Fibroblast of lung (primary cell): ENCODE results near the gene SAT2. TPM values are rescaled to one million over a fixed set of nuclear protein-coding genes. Genes with fewer than 3 reads are reported as not detected.

ENCODE experiments used
- DNase-seq, 2 donors: peaks; one replicate each; pipeline versions ENCODE4 v3.0.0 to v3.0.0-alpha.2; 2010; ENCODE audit warnings: low read depth in 2 of 2
- H2AFZ ChIP-seq: 2 replicates; pipeline ENCODE4 v1.5.1; 2012; ENCODE audit warnings: low read length, control low read depth, inconsistent platforms
- H3K27ac ChIP-seq: 2 replicates; pipeline ENCODE4 v1.5.1; 2011; ENCODE audit warnings: low read length, control low read depth; ENCODE audit not compliant: insufficient read depth
- H3K27me3 ChIP-seq: 2 replicates; pipeline ENCODE4 v1.5.1; 2011; ENCODE audit warnings: mild to moderate bottlenecking, low read length; ENCODE audit not compliant: control insufficient read depth, insufficient read depth
- H3K36me3 ChIP-seq: 2 replicates; pipeline ENCODE4 v1.5.1; 2011; ENCODE audit warnings: low read length; ENCODE audit not compliant: control insufficient read depth, insufficient read depth
- H3K4me1 ChIP-seq: 2 replicates; pipeline ENCODE4 v1.5.1; 2011; ENCODE audit warnings: low read length; ENCODE audit not compliant: control insufficient read depth, insufficient read depth; ENCODE audit errors: extremely low read depth
- H3K4me2 ChIP-seq: 2 replicates; pipeline ENCODE4 v1.5.1; 2011; ENCODE audit warnings: low read length, control low read depth; ENCODE audit not compliant: insufficient read depth; ENCODE audit errors: extremely low read depth
- H3K4me3 ChIP-seq, 4 experiments: fragments of 200-600 bp in 1 of 4; sonication (generic) in 1 of 4; replicated peaks in 1 of 4; 2 replicates each; pipeline ENCODE4 v1.5.1; 2011 to 2016; ENCODE audit warnings: low read length in 4 of 4, low read depth in 3 of 4, mild to moderate bottlenecking in 3 of 4, control low read depth in 2 of 4, inconsistent platforms in 1 of 4, mixed read lengths in 1 of 4; ENCODE audit not compliant: insufficient read depth in 1 of 4; ENCODE audit errors: control extremely low read depth in 1 of 4
- H3K79me2 ChIP-seq: 2 replicates; pipeline ENCODE4 v1.5.1; 2012; ENCODE audit warnings: mild to moderate bottlenecking, low read length, inconsistent platforms; ENCODE audit not compliant: control insufficient read depth, insufficient read depth
- H3K9ac ChIP-seq: 2 replicates; pipeline ENCODE4 v1.5.1; 2011; ENCODE audit warnings: mild to moderate bottlenecking, low read length, control low read depth; ENCODE audit not compliant: insufficient read depth
- H3K9me3 ChIP-seq: 2 replicates; pipeline ENCODE4 v1.5.1; 2012; ENCODE audit warnings: low read depth, low read length; ENCODE audit not compliant: control insufficient read depth, insufficient read depth
- H4K20me1 ChIP-seq: 2 replicates; pipeline ENCODE4 v1.5.1; 2011; ENCODE audit warnings: low read length; ENCODE audit not compliant: control insufficient read depth, insufficient read depth; ENCODE audit errors: extremely low read depth
- EZH2 ChIP-seq: IDR thresholded peaks from 2 replicates; pipeline ENCODE4 v1.5.1; 2012; ENCODE audit warnings: low read length, control low read depth, mild to moderate bottlenecking; ENCODE audit errors: missing control alignments
- polyA plus RNA-seq, 2 donors: library from polyadenylated mRNA; depleted of rRNA in 1 of 2; stranded (reverse) in 1 of 2; unstranded in 1 of 2; fragments of >200 nt; gene quantifications; 2 replicates each; pipeline ENCODE4 v1.2.1, GENCODE V29; 2011 to 2012; ENCODE audit warnings: missing spikeins in 1 of 2
- total RNA-seq: library from RNA; depleted of rRNA; stranded (reverse); fragments of >200 nt; gene quantifications from 2 replicates; pipeline ENCODE4 v1.2.1, GENCODE V29; 2014
- TF ChIP-seq, protein P1 (sequence below), 2 donors: IDR thresholded peaks in 1 of 2; conservative IDR thresholded peaks in 1 of 2; 1 replicate in 1 of 2; 2 replicates in 1 of 2; pipeline ENCODE4 v1.5.1; 2011 to 2012; ENCODE audit warnings: low read length in 2 of 2, control low read depth in 1 of 2, inconsistent platforms in 1 of 2, low read depth in 1 of 2, mild to moderate bottlenecking in 1 of 2

SAT2 gene
- total and polyA plus RNA-seq, 2 donors (not counting 1 experiment from before 2014, with no cell fraction given) = 48.2 to 54.3 TPM

DNA sequence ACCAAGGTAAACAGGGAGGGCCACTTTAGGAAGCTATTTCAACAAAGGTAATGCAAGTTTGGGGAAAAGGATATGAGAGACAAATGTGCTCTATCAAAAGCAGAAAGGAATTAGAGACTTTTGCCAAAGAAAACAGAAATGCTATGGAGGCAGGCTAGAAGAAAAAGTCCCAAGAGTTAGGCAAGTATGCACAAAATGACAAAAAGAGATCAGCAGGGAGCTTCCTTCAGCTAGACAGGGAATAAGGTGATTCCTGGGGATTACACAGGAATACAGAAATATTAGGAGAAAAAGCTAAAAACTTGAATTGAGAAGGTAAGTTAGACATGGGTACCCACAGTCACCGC lies 15.4 kb downstream of the SAT2 start:
- H2AFZ ChIP-seq = no peak overlapping the region
- peak overlapping the region; percentile 60 for H3K4me2 ChIP-seq
- no peak overlapping the region for H3K9ac ChIP-seq
- peak overlapping the region in 2 of 4 experiments; percentile 13 to 45 for H3K4me3 ChIP-seq
- peaks cover 2% of the 10 kb centered on the region for H3K36me3 ChIP-seq
- peak in 1 of 2 donors; percentile 35 for DNase-seq
- TF ChIP-seq, protein P1, sequence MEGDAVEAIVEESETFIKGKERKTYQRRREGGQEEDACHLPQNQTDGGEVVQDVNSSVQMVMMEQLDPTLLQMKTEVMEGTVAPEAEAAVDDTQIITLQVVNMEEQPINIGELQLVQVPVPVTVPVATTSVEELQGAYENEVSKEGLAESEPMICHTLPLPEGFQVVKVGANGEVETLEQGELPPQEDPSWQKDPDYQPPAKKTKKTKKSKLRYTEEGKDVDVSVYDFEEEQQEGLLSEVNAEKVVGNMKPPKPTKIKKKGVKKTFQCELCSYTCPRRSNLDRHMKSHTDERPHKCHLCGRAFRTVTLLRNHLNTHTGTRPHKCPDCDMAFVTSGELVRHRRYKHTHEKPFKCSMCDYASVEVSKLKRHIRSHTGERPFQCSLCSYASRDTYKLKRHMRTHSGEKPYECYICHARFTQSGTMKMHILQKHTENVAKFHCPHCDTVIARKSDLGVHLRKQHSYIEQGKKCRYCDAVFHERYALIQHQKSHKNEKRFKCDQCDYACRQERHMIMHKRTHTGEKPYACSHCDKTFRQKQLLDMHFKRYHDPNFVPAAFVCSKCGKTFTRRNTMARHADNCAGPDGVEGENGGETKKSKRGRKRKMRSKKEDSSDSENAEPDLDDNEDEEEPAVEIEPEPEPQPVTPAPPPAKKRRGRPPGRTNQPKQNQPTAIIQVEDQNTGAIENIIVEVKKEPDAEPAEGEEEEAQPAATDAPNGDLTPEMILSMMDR (conservative IDR thresholded peaks at IDR 0.05 in 1 of 2, IDR thresholded peaks at IDR 0.05 in 1 of 2; ENCODE audit: low read depth in 1 of 2, low read length in 2 of 2) = no peak
- no peak for TF ChIP-seq EZH2
- H4K20me1 ChIP-seq = no peaks in the 10 kb centered on the region
- no peaks in the 10 kb centered on the region for H3K9me3 ChIP-seq
- H3K79me2 ChIP-seq = peaks cover 55% of the 10 kb centered on the region
- H3K27me3 ChIP-seq = no peaks in the 10 kb centered on the region
- H3K27ac ChIP-seq = no peak overlapping the region
- H3K4me1 ChIP-seq = peaks cover 5% of the 10 kb centered on the region

DNA sequence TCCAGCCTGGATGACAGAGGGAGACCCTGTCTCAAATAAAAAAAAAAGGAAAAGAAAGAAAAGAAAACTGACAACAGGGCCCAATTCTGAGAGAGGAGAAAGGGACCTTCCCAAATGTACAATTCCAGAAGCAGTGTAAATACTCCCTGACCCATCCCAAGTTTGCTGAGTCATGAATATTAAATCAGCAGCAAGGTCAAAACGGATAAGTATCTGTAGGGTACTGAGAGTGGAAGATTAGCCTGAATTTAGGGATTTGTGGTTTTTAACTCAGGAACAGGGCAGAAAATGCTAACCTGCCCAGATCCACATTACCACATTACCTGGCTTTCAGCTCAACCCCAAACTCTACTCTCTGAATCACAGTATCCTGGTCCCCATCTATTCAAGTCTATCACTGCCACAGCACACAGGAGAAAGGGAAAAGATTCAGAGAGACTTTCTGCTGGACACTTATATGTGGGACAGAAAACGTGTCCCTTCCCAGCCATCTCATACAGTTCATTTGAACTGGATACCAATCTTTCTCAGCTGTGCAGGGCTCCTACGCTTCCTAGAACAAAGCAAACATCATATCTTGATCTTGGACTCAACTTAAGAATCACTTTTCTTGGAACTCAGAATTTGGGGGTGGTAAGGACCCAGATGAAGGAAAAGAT lies 15.9 kb downstream of the SAT2 start:
- no peaks in the 10 kb centered on the region for H4K20me1 ChIP-seq
- H3K79me2 ChIP-seq = peaks cover 55% of the 10 kb centered on the region
- no peak overlapping the region for H3K9ac ChIP-seq
- no peak for TF ChIP-seq EZH2
- TF ChIP-seq, protein P1 (conservative IDR thresholded peaks at IDR 0.05 in 1 of 2, IDR thresholded peaks at IDR 0.05 in 1 of 2; ENCODE audit: low read depth in 1 of 2, low read length in 2 of 2) = no peak
- no peak overlapping the region for H3K27ac ChIP-seq
- peaks cover 5% of the 10 kb centered on the region for H3K4me1 ChIP-seq
- no peaks in the 10 kb centered on the region for H3K27me3 ChIP-seq
- no peak overlapping the region for H2AFZ ChIP-seq
- H3K9me3 ChIP-seq = no peaks in the 10 kb centered on the region
- peak overlapping the region; percentile 60 for H3K4me2 ChIP-seq
- H3K4me3 ChIP-seq = peak overlapping the region in 2 of 4 experiments; percentile 13 to 45
- H3K36me3 ChIP-seq = peaks cover 2% of the 10 kb centered on the region
- DNase-seq = no peak

DNA sequence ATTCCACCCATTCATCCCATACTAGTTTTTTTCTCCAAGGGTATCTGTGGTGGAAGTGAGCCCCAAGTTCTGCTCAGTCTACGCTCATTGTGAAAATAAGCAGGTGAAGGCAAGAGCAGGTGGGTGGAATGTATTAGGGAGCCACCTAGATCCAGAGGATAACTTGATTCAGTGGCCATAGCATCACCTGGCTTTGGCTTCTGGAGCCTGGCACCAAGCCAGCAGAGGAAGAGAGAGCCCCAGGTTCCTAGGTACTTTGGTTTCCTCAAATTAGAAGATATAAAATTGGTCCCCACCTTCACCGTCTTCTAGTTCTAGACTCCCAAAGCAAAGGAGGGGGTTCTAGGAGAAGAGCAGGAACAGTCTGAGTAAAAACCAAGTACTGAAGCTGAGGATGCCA lies 17.0 kb downstream of the SAT2 start:
- Histone ChIP-seq H3K4me2 (no peak overlapping the region), H3K27me3 (no peaks in the 10 kb centered on the region), H3K79me2 (peaks cover 56% of the 10 kb centered on the region), H4K20me1 (no peaks in the 10 kb centered on the region), H3K27ac (no peak overlapping the region), H3K36me3 (peaks cover 2% of the 10 kb centered on the region), H3K9ac (no peak overlapping the region), H2AFZ (no peak overlapping the region), H3K4me1 (peaks cover 5% of the 10 kb centered on the region), H3K9me3 (no peaks in the 10 kb centered on the region), H3K4me3 (no peak overlapping the region)
- no peak for TF ChIP-seq EZH2
- TF ChIP-seq, protein P1 (conservative IDR thresholded peaks at IDR 0.05 in 1 of 2, IDR thresholded peaks at IDR 0.05 in 1 of 2; ENCODE audit: low read depth in 1 of 2, low read length in 2 of 2) = no peak
- DNase-seq = no peak
